Measurements from ENCODE around the gene KY.

GRCh38 chr3:134646086-134646485 is 4.7 kb downstream of the KY start:
- no peak for TF ChIP-seq POLR2A (IDR thresholded peaks at IDR 0.05)
- TF ChIP-seq CTCF (IDR thresholded peaks at IDR 0.05), result no peak
- TF ChIP-seq EP300 (IDR thresholded peaks at IDR 0.05), result no peak
